ENCODE results near the gene TTC9B. TPM values are rescaled to one million over a fixed set of nuclear protein-coding genes. Genes with fewer than 3 reads are reported as not detected.

TTC9B gene
- polyA plus RNA-seq (2012; ENCODE audit: insufficient read depth, insufficient read length) = not detected

DNA sequence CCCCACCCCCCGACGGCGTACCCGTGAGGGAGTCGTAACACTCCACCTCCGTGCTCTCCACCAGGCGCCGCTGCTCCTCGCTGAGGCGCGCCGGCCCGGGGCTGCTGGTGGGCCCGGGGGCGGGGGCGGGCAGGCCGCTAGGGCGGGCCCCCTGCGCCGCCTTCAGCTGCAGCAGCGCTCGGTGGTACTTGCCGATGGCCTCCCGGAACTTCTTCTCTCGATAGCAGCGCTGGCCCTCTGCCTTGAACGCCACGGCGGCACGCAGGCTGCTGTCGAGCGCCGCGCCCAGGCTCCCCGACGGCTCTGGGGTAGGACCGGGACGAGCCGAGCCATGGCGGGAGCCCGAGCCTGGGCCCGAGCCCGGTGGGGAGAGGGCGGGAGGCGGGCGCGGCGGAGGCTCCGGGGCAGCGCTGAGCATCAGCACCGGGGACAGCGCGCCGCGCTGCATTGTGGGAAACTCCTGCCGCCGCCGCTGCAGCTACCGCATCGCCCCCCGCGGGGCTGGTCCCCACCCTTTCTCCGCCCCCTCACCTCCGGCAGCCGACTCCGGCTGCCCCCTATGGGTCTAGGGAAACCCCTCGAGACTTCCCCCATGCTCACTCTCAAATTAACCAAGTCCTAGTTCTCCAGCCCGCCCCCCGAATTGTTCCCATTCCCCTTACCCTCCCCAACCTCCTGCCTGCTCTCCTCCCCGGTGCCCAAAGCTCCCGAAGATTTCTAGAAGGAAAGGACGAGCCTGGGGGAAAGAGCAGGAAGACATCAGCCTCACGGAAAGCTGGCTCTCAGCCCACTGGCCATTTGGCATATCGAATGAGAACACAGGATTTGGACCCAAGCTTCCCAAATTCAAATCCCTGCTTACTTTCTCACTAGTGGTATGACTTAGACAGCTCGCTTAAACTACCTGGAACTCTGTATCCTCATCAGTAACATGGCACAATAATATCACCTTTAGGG is at the start of gene TTC9B:
TSS of gene TTC9B (minus strand) at position 451 of the 957 bp plus-strand sequence. CDS start at position 448, 3 bp downstream.
- H3K4me3 ChIP-seq (ENCODE audit: low read length) = no peak within 1 kb of the TSS
- DNase-seq (ENCODE audit: low read depth, low spot score) = peak; percentile 38

DNA sequence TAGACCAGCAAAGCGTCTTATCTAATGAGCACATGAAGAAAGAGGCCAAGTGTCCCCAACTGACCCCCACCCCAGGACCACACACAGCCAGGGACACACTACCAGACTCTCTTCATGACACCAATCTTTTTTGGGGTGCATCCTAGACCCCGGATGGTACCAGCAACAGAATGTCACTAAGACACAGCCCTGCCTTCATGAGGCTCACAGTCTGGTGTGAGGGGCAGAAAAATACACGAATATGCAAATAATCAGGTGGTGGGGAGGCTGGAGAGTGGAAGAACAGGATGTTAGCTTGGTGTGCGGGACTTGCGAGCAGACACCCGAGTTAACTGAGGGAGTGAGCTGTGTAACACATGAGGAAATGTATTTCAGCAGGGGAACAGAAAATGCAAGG is 49.4 kb upstream of the TTC9B start:
- H3K4me3 ChIP-seq (ENCODE audit: low read length) = no peak overlapping the region
- no peak for DNase-seq (ENCODE audit: low read depth, low spot score)

DNA sequence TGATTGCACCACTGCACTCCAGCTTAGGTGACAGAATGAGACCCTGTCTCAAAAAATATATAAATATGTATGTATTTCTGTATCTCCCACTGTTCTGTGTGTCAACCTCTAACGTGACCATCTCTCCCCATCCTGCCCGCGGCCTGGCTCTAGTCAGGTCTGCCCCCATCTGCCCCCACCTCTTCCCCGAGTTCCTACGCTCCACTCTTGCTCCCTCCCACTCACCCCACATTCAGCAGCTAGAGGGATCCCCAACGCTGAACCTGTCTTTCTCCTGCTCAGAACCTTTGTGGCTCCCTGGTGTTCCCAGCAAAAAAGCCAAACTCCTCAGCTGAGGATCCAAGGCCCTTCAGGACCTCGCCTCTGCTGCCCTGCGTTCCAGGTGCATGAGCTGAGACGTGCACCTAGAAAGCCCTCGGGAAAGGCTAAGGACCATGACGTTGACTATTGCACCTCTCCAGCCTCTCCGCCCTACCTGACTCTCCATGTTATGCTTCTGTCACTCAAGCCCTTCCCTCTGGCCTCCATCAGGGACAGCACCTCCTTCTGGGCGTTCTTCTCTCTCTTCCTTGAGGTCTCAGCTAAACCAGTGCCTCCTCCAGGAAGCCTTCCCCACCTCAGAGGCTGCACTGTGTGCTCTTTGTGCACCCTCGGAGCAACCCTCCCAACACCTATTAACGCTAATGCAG is 48.9 kb upstream of the TTC9B start:
- H3K4me3 ChIP-seq (ENCODE audit: low read length) = no peak overlapping the region
- DNase-seq (ENCODE audit: low read depth, low spot score) = no peak

DNA sequence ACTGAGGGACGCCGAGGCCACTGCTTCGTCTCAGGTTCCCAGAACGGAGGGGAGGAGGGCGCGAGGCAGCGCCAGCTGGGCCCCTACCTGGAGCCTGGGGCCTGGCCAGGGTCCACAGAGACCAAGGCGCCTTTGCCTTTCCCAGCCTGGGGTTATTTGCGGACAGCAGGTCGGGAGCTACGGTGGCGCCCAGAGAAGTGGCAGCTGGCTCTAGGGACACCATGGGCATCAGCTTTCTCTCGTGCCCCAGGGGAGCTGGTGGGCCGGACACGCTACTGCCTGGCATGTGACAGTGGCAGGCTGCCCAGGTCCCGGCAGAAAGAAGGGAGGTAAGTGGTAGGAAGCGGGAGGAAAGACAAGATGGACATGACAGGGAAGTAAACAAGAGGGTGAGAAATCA is 47.9 kb upstream of the TTC9B start:
- no peak overlapping the region for H3K4me3 ChIP-seq (ENCODE audit: low read length)
- no peak for DNase-seq (ENCODE audit: low read depth, low spot score)

DNA sequence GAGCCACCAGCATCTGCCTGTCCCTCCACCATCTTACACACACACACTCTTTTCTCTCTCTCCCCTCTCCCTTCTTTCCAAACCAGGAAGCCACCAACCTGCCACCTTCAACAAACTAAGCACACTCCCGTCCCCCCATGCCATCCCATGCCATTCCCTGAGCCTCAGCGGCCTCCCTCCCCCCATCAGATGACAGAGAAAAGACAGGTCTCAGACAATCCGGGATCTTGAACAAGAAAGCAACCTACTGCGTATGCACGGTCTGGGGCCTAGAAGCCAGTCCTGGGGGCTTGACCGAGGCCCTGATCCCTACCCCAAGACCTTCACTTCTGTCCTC is 47.5 kb upstream of the TTC9B start:
- H3K4me3 ChIP-seq (ENCODE audit: low read length) = no peak overlapping the region
- no peak for DNase-seq (ENCODE audit: low read depth, low spot score)

DNA sequence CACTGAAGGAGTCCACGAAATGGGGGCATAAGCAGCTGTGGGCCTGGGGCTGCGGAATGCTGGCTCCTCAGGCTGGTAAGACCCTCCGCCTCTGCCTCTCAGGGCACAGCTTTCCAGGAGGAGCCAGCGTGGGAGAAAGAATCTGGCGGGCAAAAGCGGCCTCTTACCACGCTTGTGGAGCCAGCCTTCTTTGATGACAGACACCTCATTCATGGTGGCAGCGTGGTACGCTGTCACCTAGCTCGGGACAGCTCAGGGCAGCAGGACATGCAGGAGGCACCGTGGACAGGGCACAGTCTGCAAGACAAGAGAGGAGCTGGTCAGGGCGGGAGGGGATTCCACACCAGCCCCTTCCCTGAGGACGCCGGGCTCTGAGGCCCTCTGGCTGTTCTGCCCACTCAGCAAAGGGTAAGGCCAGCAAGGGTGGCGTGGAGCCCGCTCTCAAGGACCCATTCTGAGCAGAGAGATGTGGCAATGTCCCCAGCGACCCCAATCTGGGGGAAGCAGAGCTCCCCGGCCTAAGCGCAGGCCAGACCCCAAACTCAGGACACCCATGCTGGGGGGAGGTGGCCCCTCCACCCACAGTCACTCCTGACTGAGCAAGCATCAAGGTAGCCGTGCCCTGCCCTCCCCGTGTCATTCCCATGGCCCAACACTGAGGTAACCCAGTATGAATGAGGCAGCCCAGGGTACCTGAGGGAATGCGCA is 47.0 kb upstream of the TTC9B start:
- H3K4me3 ChIP-seq (ENCODE audit: low read length) = no peak overlapping the region
- no peak for DNase-seq (ENCODE audit: low read depth, low spot score)

DNA sequence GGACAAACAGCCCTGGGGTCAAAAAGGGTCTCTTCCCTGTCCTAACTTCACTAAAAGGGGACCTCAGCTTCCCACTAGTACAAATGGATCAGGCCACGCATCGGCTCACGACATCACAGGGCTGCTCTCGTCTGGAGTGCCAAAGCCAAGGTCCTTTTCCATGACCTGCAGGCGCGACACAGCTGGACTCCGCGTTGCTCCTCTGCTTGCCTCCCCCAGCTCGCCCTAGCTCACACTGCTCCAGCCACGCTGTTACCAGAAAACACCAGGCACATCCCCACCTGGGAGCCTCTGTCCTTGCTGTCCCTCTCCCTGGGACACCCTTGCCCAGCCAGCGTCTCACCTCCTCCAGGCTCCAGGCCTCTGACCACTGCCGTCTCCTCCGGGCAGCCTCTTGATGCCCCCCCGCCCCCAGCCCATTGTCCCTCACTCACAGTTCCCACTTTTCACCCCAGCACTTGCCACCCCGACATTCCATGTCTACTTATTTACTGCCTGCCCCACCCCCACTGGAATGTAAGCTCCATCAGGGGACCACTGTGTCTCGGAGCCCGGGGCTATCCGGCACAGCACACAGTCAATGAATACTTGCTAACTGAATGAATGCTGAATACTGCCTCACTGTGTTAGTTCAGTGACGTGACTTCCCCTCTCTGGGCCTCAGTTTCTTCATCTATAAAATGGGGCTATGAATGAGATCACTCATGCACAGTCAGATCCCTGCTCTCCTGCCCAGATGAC is 46.3 kb upstream of the TTC9B start:
- DNase-seq (ENCODE audit: low read depth, low spot score) = no peak
- no peak overlapping the region for H3K4me3 ChIP-seq (ENCODE audit: low read length)

DNA sequence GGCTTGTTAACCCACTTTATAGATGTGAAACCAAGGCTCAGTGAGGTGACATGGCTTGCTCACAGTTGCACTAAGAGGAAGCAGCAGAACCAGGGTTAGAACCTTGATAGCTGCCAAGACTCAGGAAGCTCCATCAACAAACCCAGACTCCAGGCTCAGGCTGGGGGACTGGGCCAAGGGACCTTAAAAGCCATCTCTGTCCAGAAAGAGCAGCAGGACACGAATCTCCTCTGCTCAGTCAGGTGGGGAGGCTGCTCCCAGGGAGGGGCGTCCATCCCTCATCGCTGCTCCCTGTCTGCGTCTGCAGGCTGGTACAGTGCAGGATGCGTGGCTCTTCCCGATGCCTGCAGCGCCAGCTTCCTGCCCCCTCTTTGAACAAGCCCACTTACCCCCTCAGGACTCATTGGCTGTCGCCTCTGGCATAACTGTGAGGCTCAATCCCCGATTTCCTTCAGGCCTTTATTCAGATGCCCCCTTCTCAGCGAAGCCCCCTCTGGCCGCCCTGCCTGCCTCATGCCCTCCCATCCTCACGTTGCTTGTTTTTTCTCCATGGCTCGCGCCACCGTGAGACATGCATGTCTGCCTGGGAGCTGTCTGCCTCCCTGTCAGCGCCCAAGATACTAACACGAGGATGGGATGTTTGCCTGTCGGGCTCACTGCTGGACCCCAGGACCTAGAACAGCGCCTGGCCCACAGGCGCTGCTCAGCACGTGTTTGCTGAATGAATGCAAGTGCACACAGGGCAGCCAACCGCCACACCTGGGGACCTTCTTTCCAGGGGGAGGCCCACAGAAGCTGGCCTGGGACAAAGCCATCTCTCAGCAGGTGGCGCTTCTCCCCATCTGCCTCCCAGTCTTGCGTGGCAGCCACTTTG is 45.5 kb upstream of the TTC9B start:
- no peak for DNase-seq (ENCODE audit: low read depth, low spot score)
- no peak overlapping the region for H3K4me3 ChIP-seq (ENCODE audit: low read length)

DNA sequence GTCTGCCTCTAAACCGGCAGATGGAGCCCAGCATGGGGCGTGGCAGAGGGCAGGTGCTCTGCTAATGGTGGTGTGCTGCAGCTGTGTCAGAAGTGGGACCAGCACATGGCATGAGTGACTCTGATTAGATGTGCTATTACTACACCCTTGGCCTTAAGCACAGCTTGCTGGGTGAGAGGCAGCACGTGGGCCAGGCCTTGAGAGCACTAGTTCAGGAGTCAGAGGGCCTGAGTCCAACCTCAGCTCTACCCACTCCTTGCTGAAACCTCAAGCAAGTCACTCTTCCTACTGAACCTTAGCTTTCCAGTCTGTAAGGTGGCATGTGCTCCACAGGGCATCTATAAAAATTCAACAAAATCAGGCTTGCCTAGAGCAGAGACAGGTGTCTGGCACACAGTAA is 44.2 kb upstream of the TTC9B start:
- no peak overlapping the region for H3K4me3 ChIP-seq (ENCODE audit: low read length)
- DNase-seq (ENCODE audit: low read depth, low spot score) = no peak

DNA sequence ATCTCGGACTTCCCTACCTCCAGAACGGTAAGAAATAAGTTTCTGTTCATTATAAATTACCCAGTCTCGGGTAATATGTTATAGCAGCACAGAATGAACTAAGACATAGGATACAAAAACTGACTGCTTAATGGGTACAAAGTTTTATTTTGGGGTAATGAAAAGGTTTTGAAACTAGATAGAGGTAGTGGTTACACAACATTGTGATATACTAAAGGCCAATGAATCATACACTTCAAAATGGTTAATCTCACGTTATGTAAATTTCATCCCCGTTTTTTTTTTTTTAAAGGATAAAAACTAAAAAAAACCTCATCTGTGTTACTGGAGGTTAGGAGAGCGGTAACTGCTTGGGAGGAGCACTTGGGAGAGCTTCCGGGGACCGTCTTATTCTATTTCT is 43.4 kb upstream of the TTC9B start:
- H3K4me3 ChIP-seq (ENCODE audit: low read length) = no peak overlapping the region
- no peak for DNase-seq (ENCODE audit: low read depth, low spot score)

DNA sequence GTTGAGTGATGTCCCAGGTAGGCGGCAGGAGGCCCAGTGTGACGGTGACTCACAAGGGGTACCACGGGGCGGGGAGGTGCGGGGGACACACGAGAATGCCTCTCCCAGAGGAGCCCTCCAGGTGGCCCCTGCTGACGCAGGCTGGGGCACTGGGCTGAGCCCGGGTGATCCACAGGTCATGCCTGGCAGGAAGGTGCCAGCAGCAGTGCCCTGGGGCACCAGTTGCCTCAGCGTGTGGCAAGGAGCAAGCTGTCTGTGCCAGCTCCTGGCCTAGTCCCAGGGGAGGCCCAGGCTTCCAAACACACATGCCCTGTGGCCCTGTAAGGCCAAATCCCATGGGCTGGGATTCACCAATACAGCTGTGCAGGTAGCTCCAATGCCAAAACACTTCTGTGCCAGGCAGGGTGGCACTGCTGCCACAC is 38.9 kb upstream of the TTC9B start:
- H3K4me3 ChIP-seq (ENCODE audit: low read length) = no peak overlapping the region
- DNase-seq (ENCODE audit: low read depth, low spot score) = no peak

DNA sequence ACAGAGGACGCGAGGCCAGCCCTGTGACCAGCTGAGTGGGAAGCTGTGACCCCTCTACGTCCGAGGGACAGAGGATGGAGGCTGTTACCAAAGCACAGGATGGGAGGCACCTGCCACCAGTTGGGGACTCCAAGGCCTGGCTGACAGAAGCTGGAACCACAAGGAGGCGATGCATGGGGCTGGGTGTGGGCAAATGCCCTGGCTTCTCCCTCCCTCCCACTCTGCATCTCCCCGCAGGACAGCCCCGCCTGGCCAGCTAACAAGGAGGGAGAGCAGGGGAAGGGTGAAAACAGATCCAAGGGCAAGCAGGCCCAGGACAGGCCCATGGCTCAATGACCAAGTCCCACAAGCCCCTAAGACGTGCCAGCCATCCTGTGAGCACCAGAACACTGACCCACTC is 38.3 kb upstream of the TTC9B start:
- DNase-seq (ENCODE audit: low read depth, low spot score) = no peak
- H3K4me3 ChIP-seq (ENCODE audit: low read length) = no peak overlapping the region

DNA sequence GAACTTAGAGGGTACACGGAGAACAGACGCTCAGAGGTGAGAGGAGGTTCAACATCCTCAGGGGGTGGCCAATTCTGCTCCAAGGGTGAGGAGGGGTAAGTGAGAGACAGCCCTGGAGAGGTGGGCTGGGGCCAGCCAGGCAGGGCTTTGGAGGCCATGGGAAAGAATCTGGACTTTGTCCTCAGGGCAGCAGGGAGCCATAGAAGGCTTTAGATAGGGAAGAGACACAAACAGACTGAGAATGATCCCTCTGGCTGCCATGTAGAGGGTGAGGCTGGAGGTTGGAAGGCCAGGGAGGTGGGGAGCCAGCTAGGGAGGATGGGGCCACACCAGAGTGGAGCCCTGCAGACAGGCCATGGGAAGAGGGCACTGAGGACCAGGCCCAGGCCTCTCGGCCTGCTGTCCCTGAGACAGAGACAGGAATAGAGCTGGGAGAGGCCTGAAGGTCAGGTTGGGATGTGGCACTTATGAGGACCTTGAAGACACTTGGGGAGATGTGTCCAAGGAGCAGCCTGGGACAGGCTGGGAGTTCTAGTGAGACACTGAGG is 37.5 kb upstream of the TTC9B start:
- H3K4me3 ChIP-seq (ENCODE audit: low read length) = no peak overlapping the region
- DNase-seq (ENCODE audit: low read depth, low spot score) = no peak

DNA sequence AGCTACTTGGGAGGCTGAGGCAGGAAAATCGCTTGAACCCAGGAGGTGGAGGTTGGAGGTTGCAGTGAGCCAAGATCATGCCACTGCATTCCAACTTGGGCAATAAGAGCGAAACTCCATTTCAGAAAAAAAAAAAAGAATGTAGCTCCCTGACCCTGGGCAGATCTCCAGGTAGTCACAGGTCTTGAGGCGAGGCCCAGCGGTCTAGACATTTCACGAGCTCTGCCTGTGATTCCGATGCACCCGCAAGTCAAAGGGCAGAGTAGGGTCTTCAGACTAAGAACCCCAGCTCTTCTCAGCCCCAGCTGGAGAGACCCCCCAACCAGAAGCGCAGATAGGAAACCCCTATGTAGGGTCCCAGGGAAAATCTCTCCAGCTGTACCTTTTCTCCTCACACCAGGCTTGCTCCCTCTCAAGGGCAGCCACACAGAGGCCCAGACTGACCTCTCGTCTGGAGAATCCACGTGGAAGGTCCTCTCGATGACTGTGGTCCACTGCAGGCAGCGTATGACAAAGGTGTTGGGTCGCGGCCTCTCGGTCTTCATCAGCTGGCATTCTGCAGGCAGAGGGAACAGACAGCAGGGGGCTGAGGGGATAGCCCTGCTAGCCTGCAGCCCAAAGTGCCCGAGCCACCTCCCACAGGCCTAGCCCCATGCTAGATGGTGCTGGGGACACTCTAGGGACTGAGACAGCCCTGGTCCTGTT is 36.7 kb upstream of the TTC9B start:
- H3K4me3 ChIP-seq (ENCODE audit: low read length) = no peak overlapping the region
- DNase-seq (ENCODE audit: low read depth, low spot score) = no peak

DNA sequence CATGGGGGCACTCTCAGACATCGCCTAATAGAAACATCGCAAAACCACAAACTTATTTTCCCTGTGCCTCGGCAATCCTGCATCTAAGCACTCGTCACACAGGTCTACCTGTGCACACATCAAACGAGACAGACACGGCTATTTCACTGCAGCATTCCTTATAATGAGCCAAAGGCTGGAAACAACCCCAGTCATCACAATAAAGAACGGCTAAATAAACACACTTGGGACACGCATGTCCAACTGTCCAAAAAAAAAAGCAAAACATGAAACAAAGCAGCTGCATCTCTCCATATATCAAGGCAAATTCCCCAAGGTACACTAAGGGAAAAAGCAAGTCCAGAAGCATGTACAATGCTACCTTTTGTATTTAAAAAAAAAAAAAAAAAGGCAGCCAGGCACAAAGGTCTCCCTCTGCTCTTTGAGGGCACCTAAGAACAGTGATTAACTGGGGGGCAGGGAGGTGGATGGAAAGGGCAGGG is 35.5 kb upstream of the TTC9B start:
- no peak for DNase-seq (ENCODE audit: low read depth, low spot score)
- no peak overlapping the region for H3K4me3 ChIP-seq (ENCODE audit: low read length)

DNA sequence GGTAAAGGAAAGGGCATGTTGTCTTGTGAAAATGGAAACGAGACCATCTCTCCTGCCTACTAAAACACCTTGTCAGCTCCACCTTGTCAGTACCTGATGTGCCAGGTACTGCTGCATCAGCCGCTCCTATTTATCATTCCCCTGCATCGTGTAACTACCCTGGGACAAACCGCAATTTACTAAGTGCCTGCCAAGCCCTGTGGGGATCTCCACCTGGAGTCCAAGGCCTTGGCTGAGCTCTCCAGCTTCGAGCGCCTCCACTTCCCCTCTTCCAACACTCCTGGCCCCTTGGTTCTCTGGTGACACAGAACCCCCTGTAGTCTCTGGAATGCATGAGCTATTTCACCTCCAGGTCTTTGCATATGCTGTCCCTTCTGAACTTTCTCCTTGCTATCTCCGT is 34.2 kb upstream of the TTC9B start:
- DNase-seq (ENCODE audit: low read depth, low spot score) = no peak

DNA sequence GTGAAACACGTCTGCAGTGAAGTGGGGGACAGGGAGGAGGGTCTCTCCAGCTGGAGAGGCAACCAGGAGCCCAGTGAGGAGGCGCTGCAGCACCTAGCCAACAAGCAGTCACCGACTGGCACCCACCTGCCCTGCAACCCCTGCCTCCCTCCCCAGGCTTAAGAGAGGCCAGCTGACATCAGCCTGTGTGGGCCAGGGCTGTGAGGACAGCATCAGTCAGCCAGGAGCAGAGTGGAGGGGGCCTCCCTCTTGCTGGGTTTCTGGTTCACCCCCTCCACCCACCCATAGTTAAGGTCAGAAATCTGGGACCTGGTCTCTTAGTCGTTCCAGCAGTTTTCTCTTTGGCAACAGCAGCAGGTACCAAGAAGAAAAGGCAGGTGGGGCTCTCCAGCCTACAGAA is 33.8 kb upstream of the TTC9B start:
- DNase-seq (ENCODE audit: low read depth, low spot score) = no peak
- no peak overlapping the region for H3K4me3 ChIP-seq (ENCODE audit: low read length)

More for the DNA sequence above, 34.2 kb upstream of the TTC9B start:
- no peak overlapping the region for H3K4me3 ChIP-seq (ENCODE audit: low read length)

Data from Jurkat, Clone E6-1 (cell line).